Epithelial cell of proximal tubule (primary cell): Measurements from ENCODE around the gene HEBP2. TPM values are rescaled to one million over a fixed set of nuclear protein-coding genes. Genes with fewer than 3 reads are reported as not detected.

ENCODE experiments used
- DNase-seq: peaks from one replicate; pipeline ENCODE4 v3.0.0-alpha.2; 2011; ENCODE audit warnings: low read depth
- H3K4me3 ChIP-seq: 2 replicates; pipeline ENCODE4 v1.5.1; 2011; ENCODE audit warnings: low read depth, mild to moderate bottlenecking, low read length
- total RNA-seq: library from RNA; depleted of rRNA; stranded (reverse); fragments of >200 nt; gene quantifications from 2 replicates; pipeline ENCODE4 v1.2.3, GENCODE V29; 2015
- TF ChIP-seq, protein P1 (sequence below): conservative IDR thresholded peaks from 2 replicates; pipeline ENCODE4 v1.5.1; 2012; ENCODE audit warnings: low read depth, mild to moderate bottlenecking, low read length

Gene HEBP2
- total RNA-seq, 1 donor from 2014 or later, result 83.9 TPM

DNA sequence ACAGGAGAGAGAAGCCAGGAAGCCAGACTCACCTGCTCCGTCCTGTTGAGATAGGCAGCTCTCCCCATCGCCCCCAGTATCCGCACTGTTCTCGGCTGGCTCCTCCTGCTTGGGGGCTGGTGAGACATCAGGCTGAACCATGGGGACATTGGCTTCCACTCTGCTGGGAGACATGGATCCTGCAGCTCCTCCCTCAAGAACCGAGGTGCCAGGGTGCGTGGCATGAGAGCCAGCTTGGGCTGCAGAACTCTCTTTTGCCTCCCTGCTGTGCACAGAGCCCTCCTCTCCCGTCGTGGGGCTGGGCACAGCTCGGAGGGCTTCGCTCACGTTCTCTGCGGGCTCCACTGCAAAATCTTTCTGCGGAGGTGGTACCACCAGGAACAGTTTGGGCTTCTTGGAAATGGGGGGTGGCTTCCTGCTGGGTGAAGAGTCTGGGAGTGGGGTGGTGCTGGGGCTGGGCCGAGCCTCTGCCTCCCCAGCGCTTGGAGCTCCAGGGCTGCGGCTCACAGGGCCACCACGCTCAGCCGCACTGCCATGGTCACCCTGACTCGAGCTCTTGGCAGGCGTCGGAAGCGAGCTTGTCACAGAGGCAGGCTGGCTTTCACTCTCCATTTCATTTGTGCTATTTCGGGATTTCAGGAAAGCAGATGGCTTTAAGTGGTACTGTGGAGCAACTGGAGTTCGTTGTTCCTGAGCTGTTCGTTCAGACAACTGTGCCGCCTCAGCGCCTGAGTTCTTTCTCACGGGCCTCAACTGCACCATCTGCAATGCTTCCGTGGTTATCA lies 26.5 kb downstream of the HEBP2 start:
- TF ChIP-seq, protein P1, sequence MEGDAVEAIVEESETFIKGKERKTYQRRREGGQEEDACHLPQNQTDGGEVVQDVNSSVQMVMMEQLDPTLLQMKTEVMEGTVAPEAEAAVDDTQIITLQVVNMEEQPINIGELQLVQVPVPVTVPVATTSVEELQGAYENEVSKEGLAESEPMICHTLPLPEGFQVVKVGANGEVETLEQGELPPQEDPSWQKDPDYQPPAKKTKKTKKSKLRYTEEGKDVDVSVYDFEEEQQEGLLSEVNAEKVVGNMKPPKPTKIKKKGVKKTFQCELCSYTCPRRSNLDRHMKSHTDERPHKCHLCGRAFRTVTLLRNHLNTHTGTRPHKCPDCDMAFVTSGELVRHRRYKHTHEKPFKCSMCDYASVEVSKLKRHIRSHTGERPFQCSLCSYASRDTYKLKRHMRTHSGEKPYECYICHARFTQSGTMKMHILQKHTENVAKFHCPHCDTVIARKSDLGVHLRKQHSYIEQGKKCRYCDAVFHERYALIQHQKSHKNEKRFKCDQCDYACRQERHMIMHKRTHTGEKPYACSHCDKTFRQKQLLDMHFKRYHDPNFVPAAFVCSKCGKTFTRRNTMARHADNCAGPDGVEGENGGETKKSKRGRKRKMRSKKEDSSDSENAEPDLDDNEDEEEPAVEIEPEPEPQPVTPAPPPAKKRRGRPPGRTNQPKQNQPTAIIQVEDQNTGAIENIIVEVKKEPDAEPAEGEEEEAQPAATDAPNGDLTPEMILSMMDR, result no peak
- no peak for DNase-seq
- no peak overlapping the region for H3K4me3 ChIP-seq

DNA sequence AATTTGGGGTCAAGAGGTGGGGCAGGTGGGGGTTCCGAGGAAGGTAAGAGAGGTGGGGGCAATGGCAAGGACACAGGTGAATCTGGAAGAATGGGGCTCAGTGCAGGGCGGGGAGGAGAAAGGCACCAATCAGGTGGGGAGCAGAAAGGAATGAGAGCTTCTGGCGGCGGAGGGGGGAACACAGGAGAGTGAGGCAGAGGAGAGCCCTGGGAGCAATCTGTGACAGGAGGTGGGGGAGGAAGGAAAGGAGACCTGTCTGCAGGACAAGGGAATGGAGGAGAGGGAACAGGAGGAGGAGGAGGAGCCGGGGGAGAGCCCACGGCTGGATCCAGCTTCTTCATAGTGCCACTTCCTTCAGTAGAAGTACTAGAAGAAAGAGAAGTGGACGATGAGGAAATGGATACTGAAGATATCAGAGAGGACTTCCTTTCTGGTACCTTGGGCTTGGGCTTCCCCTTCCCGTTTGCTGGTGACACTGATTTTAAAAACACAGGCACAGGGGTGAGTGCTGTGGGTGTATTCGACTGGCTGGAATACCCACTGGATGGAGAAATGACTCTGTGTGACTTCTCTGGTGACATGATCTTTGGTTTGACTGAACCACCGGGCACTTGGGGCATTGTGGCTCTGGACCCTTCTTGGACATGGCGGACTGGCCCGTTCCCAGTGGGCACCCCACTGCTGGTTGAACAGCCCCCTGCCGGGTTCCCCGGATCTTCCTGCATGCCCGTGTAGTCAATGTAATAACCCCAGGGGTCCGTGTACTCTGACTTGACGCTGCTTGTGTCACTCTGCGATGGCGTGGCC lies 27.4 kb downstream of the HEBP2 start:
- TF ChIP-seq, protein P1, result no peak
- H3K4me3 ChIP-seq, result no peak overlapping the region
- no peak for DNase-seq

DNA sequence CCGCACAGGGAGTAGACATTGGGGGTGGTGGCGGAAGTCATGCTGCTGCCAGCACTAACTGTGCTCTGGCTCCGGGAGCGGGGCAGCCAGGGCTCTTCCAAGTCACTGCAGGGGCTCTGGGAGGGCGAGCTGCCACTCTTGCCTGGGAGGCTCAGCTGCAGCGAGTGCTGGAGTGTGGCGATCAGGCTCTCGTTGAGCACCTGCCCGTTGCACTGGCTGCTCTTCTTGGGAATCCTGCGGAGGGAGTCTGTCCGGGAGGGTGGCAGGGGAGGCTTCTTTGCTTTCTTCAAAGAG lies 28.0 kb downstream of the HEBP2 start:
- H3K4me3 ChIP-seq, result no peak overlapping the region
- DNase-seq, result no peak
- TF ChIP-seq, protein P1, result no peak

DNA sequence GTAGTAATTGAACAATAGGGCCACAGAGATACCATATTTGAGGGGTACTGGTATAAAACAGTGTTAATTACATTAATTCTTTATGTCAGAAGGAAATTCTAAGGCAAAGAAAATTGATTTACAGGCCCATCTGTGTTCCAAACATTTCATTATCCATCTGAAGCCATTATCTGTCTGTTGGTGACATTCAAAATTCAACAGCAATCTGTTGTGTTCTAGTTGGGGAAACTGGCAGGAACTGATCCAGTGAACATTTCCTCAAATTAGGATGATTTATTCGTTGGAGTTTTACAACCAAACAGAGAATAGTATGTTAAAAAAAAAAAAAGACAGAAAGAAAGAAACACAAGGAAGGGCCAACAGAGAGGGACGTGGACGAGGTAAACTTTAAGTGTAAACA lies 30.1 kb downstream of the HEBP2 start:
- H3K4me3 ChIP-seq, result no peak overlapping the region
- TF ChIP-seq, protein P1, result no peak
- DNase-seq, result no peak

DNA sequence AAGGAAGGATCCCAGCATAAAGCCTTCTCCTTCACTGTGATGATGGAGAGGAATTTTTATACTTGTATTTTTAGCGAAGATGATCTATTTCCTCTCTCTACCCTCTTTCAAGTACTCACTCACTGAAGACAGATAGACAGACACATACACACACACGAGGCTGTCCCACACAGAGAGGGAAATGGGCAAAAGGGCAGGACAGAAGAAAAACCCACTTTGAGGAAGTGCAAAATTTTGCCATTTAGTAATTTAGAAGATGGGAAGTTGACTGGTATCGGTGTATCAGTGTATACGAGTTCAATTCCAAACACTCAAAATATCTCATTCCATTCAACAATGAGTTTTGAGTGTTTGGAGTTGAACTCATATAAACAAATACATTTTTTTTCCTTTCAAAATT lies 30.9 kb downstream of the HEBP2 start:
- no peak for DNase-seq
- TF ChIP-seq, protein P1, result no peak
- H3K4me3 ChIP-seq, result no peak overlapping the region

DNA sequence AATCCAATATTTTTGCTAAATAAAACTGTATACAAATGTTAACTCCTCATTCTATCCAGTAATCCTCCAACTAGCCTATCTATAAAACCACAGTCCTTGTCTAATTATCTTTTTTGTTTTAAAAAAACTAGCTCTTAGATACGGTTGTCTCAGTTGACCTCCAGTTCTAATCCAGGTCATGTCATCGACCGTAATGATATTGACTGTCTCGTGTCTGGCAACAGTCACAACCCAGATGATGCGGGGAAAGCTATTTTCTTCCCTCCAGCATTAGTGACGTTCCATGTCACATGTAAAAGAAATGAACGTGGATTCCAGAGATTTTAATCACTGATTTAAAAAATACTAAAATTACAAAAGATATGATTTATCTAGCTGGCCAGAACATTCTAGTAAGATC lies 35.5 kb downstream of the HEBP2 start:
- H3K4me3 ChIP-seq, result no peak overlapping the region
- no peak for DNase-seq
- TF ChIP-seq, protein P1, result no peak
